ENCODE data around the gene REG4.

The REG4 gene

DNA sequence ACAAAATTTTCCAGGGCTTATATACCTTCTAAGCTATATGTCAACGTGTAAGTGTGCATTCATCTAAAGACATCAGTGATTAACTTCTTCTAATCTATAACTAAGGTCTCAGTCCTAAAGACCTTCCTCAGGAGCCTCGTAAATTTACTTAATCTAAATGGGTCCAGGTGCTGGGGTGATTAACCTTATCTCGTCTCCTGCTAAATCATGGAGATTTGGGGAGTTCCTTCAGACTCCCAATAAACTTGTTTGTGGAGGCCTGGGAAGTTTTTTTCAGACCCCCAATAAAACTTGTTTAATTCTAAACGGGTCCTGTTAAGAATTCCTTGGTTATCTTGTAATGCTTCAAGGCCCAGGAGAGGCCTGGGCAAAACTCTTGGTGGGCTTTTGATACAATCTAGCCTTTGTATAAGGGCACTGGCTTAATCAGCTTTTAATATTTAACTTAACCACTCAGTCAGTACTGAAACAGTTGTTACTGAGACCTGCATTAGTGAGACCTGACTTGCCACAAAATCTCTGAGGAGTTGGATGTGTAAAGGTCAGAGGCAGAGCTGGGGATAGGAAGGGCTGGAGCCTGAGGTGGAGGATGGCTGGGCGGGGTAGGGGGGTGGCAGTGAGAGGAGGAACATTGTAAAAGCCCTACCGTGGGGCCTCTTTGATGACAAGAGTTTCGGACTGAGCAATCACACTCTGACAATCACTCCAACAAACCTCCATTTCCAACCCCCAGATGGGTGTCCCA, 36.3 kb downstream of the REG4 start:
- Histone ChIP-seq H3K36me3 (ENCODE audit: control insufficient read depth in 4 of 4, insufficient read depth in 4 of 4, low read length in 3 of 4) (no peaks in the 10 kb centered on the region), H3K27me3 (replicated peaks in 2 of 5; ENCODE audit: control insufficient read depth in 4 of 5, insufficient read depth in 5 of 5, low read length in 4 of 5) (no peaks in the 10 kb centered on the region), H3K9me3 (ENCODE audit: control extremely low read depth in 1 of 5, control insufficient read depth in 4 of 5, insufficient read depth in 2 of 5, low read depth in 1 of 5, low read length in 4 of 5) (no peaks in the 10 kb centered on the region), H3K4me1 (ENCODE audit: control extremely low read depth in 1 of 4, control insufficient read depth in 4 of 4, insufficient read depth in 4 of 4, low read length in 3 of 4) (no peaks in the 10 kb centered on the region), H3K27ac (ENCODE audit: insufficient read depth in 1 of 2, low read depth in 1 of 2, low read length in 2 of 2, poor library complexity in 1 of 2, severe bottlenecking in 2 of 2) (no peak overlapping the region), H3K4me3 (ENCODE audit: control insufficient read depth in 1 of 7, extremely low read depth in 1 of 7, insufficient read depth in 4 of 7, low read depth in 2 of 7, low read length in 6 of 7) (no peak overlapping the region)
- POLR2A ChIA-PET: no interaction called here
- no peak for DNase-seq
- CTCF ChIA-PET: interaction anchor here (1.3 kb wide), 1 partner anchor 34 kb away, joined by 3 read pairs; no protein-coding TSS in a partner anchor
- WGBS (ENCODE audit: insufficient coverage): 100% methylated on average over 4 of the region's 7 CpGs

DNA sequence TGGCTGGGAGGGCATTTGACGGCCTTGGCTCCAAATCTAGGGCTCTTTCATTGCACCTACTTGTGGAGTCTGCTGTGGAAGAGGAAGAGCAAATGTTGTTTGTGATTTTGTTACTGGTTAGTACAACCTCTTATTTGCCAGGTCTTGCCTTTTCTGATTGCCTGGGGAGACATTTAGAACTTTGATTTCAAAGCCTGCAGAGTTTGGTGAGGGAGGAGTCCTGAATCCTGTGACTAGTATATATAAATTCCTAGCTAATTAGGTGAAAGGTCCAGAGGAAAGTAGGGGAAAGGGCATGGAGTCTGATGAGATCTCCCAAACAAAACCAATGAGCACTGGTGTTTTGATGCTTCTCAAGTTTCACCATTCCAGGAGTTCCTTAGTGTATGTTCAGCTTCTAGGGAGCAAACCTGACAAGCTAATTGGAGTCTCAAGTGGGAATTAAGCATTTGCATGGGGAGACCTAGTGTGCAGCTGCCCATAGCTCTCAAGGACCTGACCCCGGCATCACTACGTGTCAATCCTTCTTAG, 37.5 kb downstream of the REG4 start:
- Histone ChIP-seq H3K4me1 (ENCODE audit: control extremely low read depth in 1 of 4, control insufficient read depth in 4 of 4, insufficient read depth in 4 of 4, low read length in 3 of 4) (no peaks in the 10 kb centered on the region), H3K4me3 (ENCODE audit: control insufficient read depth in 1 of 7, extremely low read depth in 1 of 7, insufficient read depth in 4 of 7, low read depth in 2 of 7, low read length in 6 of 7) (no peak overlapping the region), H3K27ac (ENCODE audit: insufficient read depth in 1 of 2, low read depth in 1 of 2, low read length in 2 of 2, poor library complexity in 1 of 2, severe bottlenecking in 2 of 2) (no peak overlapping the region), H3K9me3 (ENCODE audit: control extremely low read depth in 1 of 5, control insufficient read depth in 4 of 5, insufficient read depth in 2 of 5, low read depth in 1 of 5, low read length in 4 of 5) (no peaks in the 10 kb centered on the region), H3K27me3 (replicated peaks in 2 of 5; ENCODE audit: control insufficient read depth in 4 of 5, insufficient read depth in 5 of 5, low read length in 4 of 5) (peaks cover 0 to 4% (median 0%) of the 10 kb centered on the region in 5 experiments), H3K36me3 (ENCODE audit: control insufficient read depth in 4 of 4, insufficient read depth in 4 of 4, low read length in 3 of 4) (no peaks in the 10 kb centered on the region)
- no peak for DNase-seq
- ChIA-PET CTCF (interaction anchor here (0.8 to 1.3 kb wide), 2 partner anchors 29 to 35 kb away, joined by 3 read pairs; no protein-coding TSS in a partner anchor), POLR2A (no interaction called here)
- WGBS (ENCODE audit: insufficient coverage): 100% methylated on average over 1 of the region's 3 CpGs

DNA sequence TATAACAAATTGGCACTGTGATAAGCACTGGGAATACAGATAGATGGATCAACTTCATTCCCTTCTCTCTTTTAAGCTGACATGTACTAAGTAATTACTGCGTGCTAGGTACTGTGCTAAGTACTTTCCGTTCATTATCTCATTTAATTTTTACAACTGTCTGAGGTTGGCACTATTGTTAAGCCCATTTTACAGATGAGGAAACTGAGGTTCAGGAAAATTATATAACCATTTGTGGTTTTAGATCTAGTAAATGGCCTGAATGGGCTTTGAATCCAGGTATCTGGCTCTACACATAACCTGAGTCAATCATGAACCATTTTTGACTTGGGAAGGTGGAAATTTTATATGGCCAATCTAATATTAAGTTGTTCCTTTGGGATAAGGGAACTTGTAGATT, 39.0 kb downstream of the REG4 start:
- Histone ChIP-seq H3K4me1 (ENCODE audit: control extremely low read depth in 1 of 4, control insufficient read depth in 4 of 4, insufficient read depth in 4 of 4, low read length in 3 of 4) (no peaks in the 10 kb centered on the region), H3K27ac (ENCODE audit: insufficient read depth in 1 of 2, low read depth in 1 of 2, low read length in 2 of 2, poor library complexity in 1 of 2, severe bottlenecking in 2 of 2) (no peak overlapping the region), H3K36me3 (ENCODE audit: control insufficient read depth in 4 of 4, insufficient read depth in 4 of 4, low read length in 3 of 4) (no peaks in the 10 kb centered on the region), H3K4me3 (ENCODE audit: control insufficient read depth in 1 of 7, extremely low read depth in 1 of 7, insufficient read depth in 4 of 7, low read depth in 2 of 7, low read length in 6 of 7) (no peak overlapping the region), H3K27me3 (replicated peaks in 2 of 5; ENCODE audit: control insufficient read depth in 4 of 5, insufficient read depth in 5 of 5, low read length in 4 of 5) (peaks cover 0 to 4% (median 0%) of the 10 kb centered on the region in 5 experiments), H3K9me3 (ENCODE audit: control extremely low read depth in 1 of 5, control insufficient read depth in 4 of 5, insufficient read depth in 2 of 5, low read depth in 1 of 5, low read length in 4 of 5) (no peaks in the 10 kb centered on the region)
- ChIA-PET CTCF (interaction anchor here (0.9 to 1.2 kb wide), 3 partner anchors 24 to 27 kb away, joined by 3 read pairs; no protein-coding TSS in a partner anchor), POLR2A (no interaction called here)
- DNase-seq: no peak
- 100% methylated on average over 2 of the region's 2 CpGs for WGBS (ENCODE audit: insufficient coverage)

DNA sequence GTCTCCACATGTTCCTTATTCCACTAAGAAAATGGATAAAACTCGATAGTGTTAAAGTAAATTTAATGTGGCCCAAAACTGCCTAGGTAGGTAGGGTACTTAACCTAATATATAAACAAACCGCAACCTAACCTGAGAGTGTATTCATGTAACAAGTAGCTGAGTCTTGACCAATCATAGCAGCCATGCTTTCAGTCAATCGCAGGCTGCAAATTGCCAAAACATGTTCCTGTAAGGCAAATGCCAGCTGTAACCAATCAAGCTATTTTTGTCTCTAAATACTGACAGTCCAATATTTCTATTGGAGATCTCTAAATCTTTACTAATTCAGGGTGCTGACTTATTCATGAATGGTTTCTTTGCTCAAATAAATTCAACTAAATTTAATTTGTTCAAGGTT, 39.5 kb downstream of the REG4 start:
- no peak for DNase-seq
- no peaks in the 10 kb centered on the region for H3K9me3 ChIP-seq (ENCODE audit: control extremely low read depth in 1 of 5, control insufficient read depth in 4 of 5, insufficient read depth in 2 of 5, low read depth in 1 of 5, low read length in 4 of 5)
- H3K4me3 ChIP-seq (ENCODE audit: control insufficient read depth in 1 of 7, extremely low read depth in 1 of 7, insufficient read depth in 4 of 7, low read depth in 2 of 7, low read length in 6 of 7): no peak overlapping the region
- H3K27me3 ChIP-seq (replicated peaks in 2 of 5; ENCODE audit: control insufficient read depth in 4 of 5, insufficient read depth in 5 of 5, low read length in 4 of 5): peaks cover 0 to 4% (median 0%) of the 10 kb centered on the region in 5 experiments
- ChIA-PET CTCF (interaction anchor here (0.7 to 1.2 kb wide), 6 partner anchors 9 to 34 kb away, joined by 3 read pairs; no protein-coding TSS in a partner anchor), POLR2A (no interaction called here)
- no peak overlapping the region for H3K27ac ChIP-seq (ENCODE audit: insufficient read depth in 1 of 2, low read depth in 1 of 2, low read length in 2 of 2, poor library complexity in 1 of 2, severe bottlenecking in 2 of 2)
- WGBS (ENCODE audit: insufficient coverage): 100% methylated on average over 1 of the region's 3 CpGs
- no peaks in the 10 kb centered on the region for H3K36me3 ChIP-seq (ENCODE audit: control insufficient read depth in 4 of 4, insufficient read depth in 4 of 4, low read length in 3 of 4)
- no peaks in the 10 kb centered on the region for H3K4me1 ChIP-seq (ENCODE audit: control extremely low read depth in 1 of 4, control insufficient read depth in 4 of 4, insufficient read depth in 4 of 4, low read length in 3 of 4)

DNA sequence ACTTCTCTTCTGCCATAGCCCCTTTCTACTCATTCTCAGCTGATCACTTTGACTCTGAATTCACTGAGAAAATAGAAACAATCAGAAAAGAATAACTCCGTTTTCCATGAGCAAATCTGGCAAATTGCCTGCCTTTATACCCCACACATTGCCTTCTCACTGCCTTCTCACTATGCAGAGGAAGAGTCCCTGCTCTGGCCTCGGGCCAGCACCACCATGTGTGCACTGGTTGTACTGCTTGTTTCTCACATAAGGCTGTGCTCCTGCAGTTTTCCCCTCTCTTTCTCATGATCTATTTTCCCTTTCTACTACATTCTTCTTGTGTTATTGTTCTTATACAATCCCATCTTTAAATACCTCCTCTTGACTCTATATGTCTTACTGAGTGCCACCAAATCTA, 40.2 kb downstream of the REG4 start:
- WGBS (ENCODE audit: insufficient coverage): 45% methylated on average over 2 of the region's 2 CpGs
- Histone ChIP-seq H3K4me3 (ENCODE audit: control insufficient read depth in 1 of 7, extremely low read depth in 1 of 7, insufficient read depth in 4 of 7, low read depth in 2 of 7, low read length in 6 of 7) (no peak overlapping the region), H3K4me1 (ENCODE audit: control extremely low read depth in 1 of 4, control insufficient read depth in 4 of 4, insufficient read depth in 4 of 4, low read length in 3 of 4) (no peaks in the 10 kb centered on the region), H3K36me3 (ENCODE audit: control insufficient read depth in 4 of 4, insufficient read depth in 4 of 4, low read length in 3 of 4) (no peaks in the 10 kb centered on the region), H3K27me3 (replicated peaks in 2 of 5; ENCODE audit: control insufficient read depth in 4 of 5, insufficient read depth in 5 of 5, low read length in 4 of 5) (peaks cover 0 to 4% (median 0%) of the 10 kb centered on the region in 5 experiments), H3K9me3 (ENCODE audit: control extremely low read depth in 1 of 5, control insufficient read depth in 4 of 5, insufficient read depth in 2 of 5, low read depth in 1 of 5, low read length in 4 of 5) (no peaks in the 10 kb centered on the region), H3K27ac (ENCODE audit: insufficient read depth in 1 of 2, low read depth in 1 of 2, low read length in 2 of 2, poor library complexity in 1 of 2, severe bottlenecking in 2 of 2) (no peak overlapping the region)
- CTCF ChIA-PET: interaction anchor here (0.7 to 1.2 kb wide), 5 partner anchors 9 to 34 kb away, joined by 3 read pairs; no protein-coding TSS in a partner anchor
- POLR2A ChIA-PET: no interaction called here
- peak in 2 of 3 donors; percentile 21 to 26 for DNase-seq

DNA sequence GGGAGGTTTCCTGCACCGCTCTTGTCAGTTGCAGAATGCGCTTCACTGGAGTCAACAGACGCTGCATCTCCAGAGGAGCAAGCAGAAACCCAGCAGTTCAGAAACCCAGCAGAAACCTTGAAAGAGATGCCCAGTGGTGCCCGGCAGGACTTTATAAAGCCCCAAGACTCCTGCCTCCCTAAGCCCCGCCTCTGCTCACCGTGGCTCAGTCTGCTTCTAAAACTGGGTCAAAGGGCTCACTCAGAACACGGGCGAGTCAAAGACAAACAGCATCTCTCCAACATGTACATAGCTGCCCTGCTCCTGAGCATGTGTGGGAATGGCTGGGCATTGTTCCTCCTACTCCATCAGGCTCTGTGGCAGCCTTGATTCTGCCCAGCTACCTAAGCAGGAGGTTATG, 42.5 kb downstream of the REG4 start, which contains the start of gene HMGCS2:
Gene HMGCS2, minus strand, starts transcription at position 128 of the 400 bp plus-strand sequence. Its CDS starts 61 bp downstream, at position 67.
- H3K9me3 ChIP-seq (ENCODE audit: control extremely low read depth in 1 of 5, control insufficient read depth in 4 of 5, insufficient read depth in 2 of 5, low read depth in 1 of 5, low read length in 4 of 5): peaks cover 0 to 7% (median 0%) of the 10 kb centered on the region in 5 experiments
- 100% methylated on average over 6 of the region's 8 CpGs for WGBS (ENCODE audit: insufficient coverage)
- peaks cover 0 to 4% (median 0%) of the 10 kb centered on the region in 5 experiments for H3K27me3 ChIP-seq (replicated peaks in 2 of 5; ENCODE audit: control insufficient read depth in 4 of 5, insufficient read depth in 5 of 5, low read length in 4 of 5)

DNA sequence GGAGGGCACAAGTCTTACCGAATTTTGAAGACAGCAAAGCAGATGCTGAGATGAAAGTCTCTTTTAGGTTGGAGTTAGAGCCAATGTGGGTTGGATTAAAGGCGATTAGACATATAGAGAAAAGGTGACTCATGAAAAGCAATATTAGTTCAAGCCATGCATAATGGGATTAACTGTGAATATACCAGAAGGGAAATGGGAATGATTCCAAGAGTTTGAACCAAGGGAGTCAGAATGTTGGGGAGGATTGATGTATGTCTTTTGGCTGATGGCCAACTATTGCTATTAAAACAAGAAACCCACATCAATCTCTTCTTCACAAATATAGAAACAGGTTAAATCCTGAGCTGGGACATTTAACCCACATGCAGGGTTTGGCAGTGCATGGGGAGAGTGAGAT, 43.8 kb downstream of the REG4 start:
- H3K27ac ChIP-seq (ENCODE audit: insufficient read depth in 1 of 2, low read depth in 1 of 2, low read length in 2 of 2, poor library complexity in 1 of 2, severe bottlenecking in 2 of 2): no peak overlapping the region
- CTCF ChIA-PET: interaction anchor here (0.8 to 1.6 kb wide), 2 partner anchors 23 to 25 kb away, joined by 3 to 10 read pairs; no protein-coding TSS in a partner anchor
- H3K4me3 ChIP-seq (ENCODE audit: control insufficient read depth in 1 of 7, extremely low read depth in 1 of 7, insufficient read depth in 4 of 7, low read depth in 2 of 7, low read length in 6 of 7): no peak overlapping the region
- peaks cover 0 to 7% (median 0%) of the 10 kb centered on the region in 5 experiments for H3K9me3 ChIP-seq (ENCODE audit: control extremely low read depth in 1 of 5, control insufficient read depth in 4 of 5, insufficient read depth in 2 of 5, low read depth in 1 of 5, low read length in 4 of 5)
- no peaks in the 10 kb centered on the region for H3K4me1 ChIP-seq (ENCODE audit: control extremely low read depth in 1 of 4, control insufficient read depth in 4 of 4, insufficient read depth in 4 of 4, low read length in 3 of 4)
- H3K36me3 ChIP-seq (ENCODE audit: control insufficient read depth in 4 of 4, insufficient read depth in 4 of 4, low read length in 3 of 4): no peaks in the 10 kb centered on the region
- H3K27me3 ChIP-seq (replicated peaks in 2 of 5; ENCODE audit: control insufficient read depth in 4 of 5, insufficient read depth in 5 of 5, low read length in 4 of 5): peaks cover 0 to 4% (median 0%) of the 10 kb centered on the region in 5 experiments
- no peak for DNase-seq
- POLR2A ChIA-PET: no interaction called here
- 95% methylated on average over 2 of the region's 2 CpGs for WGBS (ENCODE audit: insufficient coverage)

More for the DNA sequence above, 42.5 kb downstream of the REG4 start, which contains the start of gene HMGCS2:
- CTCF ChIA-PET: interaction anchor here (1.0 kb wide), 1 partner anchor 41 kb away, joined by 5 read pairs; no protein-coding TSS in a partner anchor
- Histone ChIP-seq H3K4me3 (ENCODE audit: control insufficient read depth in 1 of 7, extremely low read depth in 1 of 7, insufficient read depth in 4 of 7, low read depth in 2 of 7, low read length in 6 of 7) (no peak within 1 kb of the TSS), H3K4me1 (ENCODE audit: control extremely low read depth in 1 of 4, control insufficient read depth in 4 of 4, insufficient read depth in 4 of 4, low read length in 3 of 4) (no peaks in the 10 kb centered on the region), H3K36me3 (ENCODE audit: control insufficient read depth in 4 of 4, insufficient read depth in 4 of 4, low read length in 3 of 4) (no peaks in the 10 kb centered on the region), H3K27ac (ENCODE audit: insufficient read depth in 1 of 2, low read depth in 1 of 2, low read length in 2 of 2, poor library complexity in 1 of 2, severe bottlenecking in 2 of 2) (no peak within 1 kb of the TSS)
- no peak for DNase-seq
- POLR2A ChIA-PET: interaction anchor here (0.6 kb wide), 1 partner anchor 461 kb away, joined by 4 read pairs; no protein-coding TSS in a partner anchor
